IMR-90 (cell line): ENCODE measurements around the gene KIF22. TPM values are rescaled to one million over a fixed set of nuclear protein-coding genes. Genes with fewer than 3 reads are reported as not detected.

Experiments
- ATAC-seq: fragments of 200-7000 bp; cut with Tn5 transposase; 2 replicates; pipeline ENCODE4 v1.9.1; 2020; ENCODE audit warnings: low read depth, mild to moderate bottlenecking, moderate library complexity
- BruUV-seq: library from RNA; stranded (reverse); fragments of 400-500 nt; replicated peaks from 2 replicates; lab custom pipeline; 2021; lab: Mats Ljungman, UMichigan
- CTCF ChIA-PET: fragments of 300-600 bp; formaldehyde crosslinking; extraction: SDS; loops from one replicate; lab custom pipeline; 2021; ENCODE audit warnings: antibody characterized with exemption; lab: Yijun Ruan, JAX
- POLR2A ChIA-PET: fragments of 300-600 bp; sonication (Branson Sonifier 250); formaldehyde crosslinking; loops from one replicate; lab custom pipeline; 2022; ENCODE audit warnings: antibody characterized with exemption; ENCODE audit not compliant: unreplicated experiment; lab: Charles Lee
- DNase-seq: peaks from one replicate; pipeline ENCODE4 v3.0.0; 2013
- H2AFZ ChIP-seq: replicated peaks from 2 replicates; pipeline ENCODE3; 2013; ENCODE audit warnings: low read length, mild to moderate bottlenecking; ENCODE audit not compliant: poor library complexity
- H2AK5ac ChIP-seq: 2 replicates; pipeline ENCODE4 v1.6.1; 2013; ENCODE audit warnings: low read depth, low read length, inconsistent platforms
- H2AK9ac ChIP-seq: replicated peaks from 2 replicates; pipeline ENCODE3; 2013; ENCODE audit warnings: mild to moderate bottlenecking, low read depth, low read length, moderate library complexity; ENCODE audit not compliant: poor library complexity
- H2BK120ac ChIP-seq: 2 replicates; pipeline ENCODE4 v1.6.1; 2013; ENCODE audit warnings: low read depth, low read length, inconsistent platforms
- H2BK15ac ChIP-seq: 3 replicates; pipeline ENCODE4 v1.6.1; 2013; ENCODE audit warnings: low read depth, low read length, inconsistent platforms
- H2BK20ac ChIP-seq: 2 replicates; pipeline ENCODE4 v1.6.1; 2013; ENCODE audit warnings: low read depth, mild to moderate bottlenecking, inconsistent platforms, low read length, moderate library complexity
- H2BK5ac ChIP-seq: 2 replicates; pipeline ENCODE4 v1.6.1; 2013; ENCODE audit warnings: mild to moderate bottlenecking, low read depth, low read length, inconsistent platforms; ENCODE audit not compliant: poor library complexity, severe bottlenecking
- H3K14ac ChIP-seq: replicated peaks from 2 replicates; pipeline ENCODE4 v1.6.1; 2013; ENCODE audit warnings: low read depth, low read length, inconsistent platforms
- H3K18ac ChIP-seq: 2 replicates; pipeline ENCODE4 v1.6.1; 2013; ENCODE audit warnings: low read depth, low read length, control low read depth
- H3K23ac ChIP-seq: 2 replicates; pipeline ENCODE4 v1.6.1; 2013; ENCODE audit warnings: low read depth, low read length, inconsistent platforms
- H3K27ac ChIP-seq: 2 replicates; pipeline ENCODE4 v1.5.1; 2013; ENCODE audit warnings: mild to moderate bottlenecking, control low read depth, low read length; ENCODE audit not compliant: insufficient read depth
- H3K27me3 ChIP-seq: 2 replicates; pipeline ENCODE4 v1.6.1; 2013; ENCODE audit warnings: low read length; ENCODE audit not compliant: control insufficient read depth, insufficient read depth
- H3K36me3 ChIP-seq: 2 replicates; pipeline ENCODE4 v1.6.1; 2013; ENCODE audit warnings: low read length, mixed read lengths; ENCODE audit not compliant: control insufficient read depth, insufficient read depth
- H3K4ac ChIP-seq: 2 replicates; pipeline ENCODE4 v1.6.1; 2013; ENCODE audit warnings: low read depth, low read length, inconsistent platforms
- H3K4me1 ChIP-seq: 2 replicates; pipeline ENCODE4 v1.6.1; 2013; ENCODE audit warnings: low read length, mixed read lengths; ENCODE audit not compliant: control insufficient read depth, insufficient read depth
- H3K4me2 ChIP-seq: 2 replicates; pipeline ENCODE4 v1.6.1; 2013; ENCODE audit warnings: low read depth, mild to moderate bottlenecking, control low read depth, low read length, moderate library complexity
- H3K4me3 ChIP-seq: 2 replicates; pipeline ENCODE4 v1.5.1; 2013; ENCODE audit warnings: low read depth, mild to moderate bottlenecking, control low read depth, low read length, moderate library complexity; ENCODE audit not compliant: insufficient read depth
- H3K56ac ChIP-seq: 2 replicates; pipeline ENCODE4 v1.6.1; 2013; ENCODE audit warnings: low read length, inconsistent platforms; ENCODE audit not compliant: insufficient read depth; ENCODE audit errors: extremely low read depth
- H3K79me1 ChIP-seq, 2 experiments: 2 replicates each; pipeline ENCODE4 v1.6.1; 2013; ENCODE audit warnings: low read length in 2 of 2, inconsistent platforms in 1 of 2, low read depth in 1 of 2
- H3K9ac ChIP-seq: 2 replicates; pipeline ENCODE4 v1.6.1; 2013; ENCODE audit warnings: low read depth, low read length, control low read depth
- H3K9me1 ChIP-seq: 2 replicates; pipeline ENCODE4 v1.6.1; 2013; ENCODE audit warnings: low read length, inconsistent platforms; ENCODE audit not compliant: insufficient read depth
- H3K9me3 ChIP-seq: 2 replicates; pipeline ENCODE4 v1.6.1; 2013; ENCODE audit warnings: low read length; ENCODE audit not compliant: control insufficient read depth, insufficient read depth
- H4K20me1 ChIP-seq: 2 replicates; pipeline ENCODE4 v1.6.1; 2013; ENCODE audit warnings: low read length, inconsistent platforms; ENCODE audit not compliant: insufficient read depth
- H4K5ac ChIP-seq: 2 replicates; pipeline ENCODE4 v1.6.1; 2013; ENCODE audit warnings: mild to moderate bottlenecking, low read depth, low read length, control low read depth
- H4K8ac ChIP-seq, 2 experiments: 2 replicates each; pipeline ENCODE4 v1.6.1; 2013; ENCODE audit warnings: low read depth in 2 of 2, low read length in 2 of 2, control low read depth in 1 of 2, inconsistent platforms in 1 of 2
- H4K91ac ChIP-seq: 2 replicates; pipeline ENCODE4 v1.6.1; 2013; ENCODE audit warnings: low read depth, low read length, inconsistent platforms; ENCODE audit not compliant: insufficient read depth
- CEBPB ChIP-seq: IDR thresholded peaks from 2 replicates; pipeline ENCODE4 v1.6.1; 2012; ENCODE audit warnings: low read depth, low read length, improper control_type of control experiment
- CHD1 ChIP-seq: IDR thresholded peaks from 2 replicates; pipeline ENCODE4 v1.6.1; 2012; ENCODE audit warnings: low read depth, low read length, improper control_type of control experiment
- ELK1 ChIP-seq: fragments of 150-350 bp; IDR thresholded peaks from 2 replicates; pipeline ENCODE4 v1.6.1; 2016; ENCODE audit warnings: low read depth, mild to moderate bottlenecking, low read length, moderate library complexity, borderline replicate concordance
- FOS ChIP-seq: fragments of 150-350 bp; IDR thresholded peaks from 2 replicates; pipeline ENCODE4 v1.6.1; 2016; ENCODE audit warnings: low read depth, low read length
- MAFK ChIP-seq: IDR thresholded peaks from 2 replicates; pipeline ENCODE4 v1.6.1; 2012; ENCODE audit warnings: low read depth, low read length, improper control_type of control experiment
- MAZ ChIP-seq: IDR thresholded peaks from 2 replicates; pipeline ENCODE4 v1.6.1; 2012; ENCODE audit warnings: low read depth, mild to moderate bottlenecking, low read length, improper control_type of control experiment, moderate library complexity, borderline replicate concordance
- MXI1 ChIP-seq: IDR thresholded peaks from 2 replicates; pipeline ENCODE4 v1.6.1; 2012; ENCODE audit warnings: low read depth, mild to moderate bottlenecking, low read length, moderate library complexity, borderline replicate concordance
- NFE2L2 ChIP-seq: fragments of 150-350 bp; IDR thresholded peaks from 2 replicates; pipeline ENCODE4 v1.6.1; 2016; ENCODE audit warnings: low read depth, mild to moderate bottlenecking, low read length
- POLR2A ChIP-seq: IDR thresholded peaks from 2 replicates; pipeline ENCODE4 v1.6.1; 2012; ENCODE audit warnings: mild to moderate bottlenecking, low read depth, low read length
- RAD21 ChIP-seq: IDR thresholded peaks from 2 replicates; pipeline ENCODE4 v1.6.1; 2012; ENCODE audit warnings: low read length, improper control_type of control experiment
- RCOR1 ChIP-seq: IDR thresholded peaks from 2 replicates; pipeline ENCODE4 v1.6.1; 2012; ENCODE audit warnings: mild to moderate bottlenecking, low read length, improper control_type of control experiment; ENCODE audit not compliant: insufficient replicate concordance
- RFX5 ChIP-seq: IDR thresholded peaks from 2 replicates; pipeline ENCODE4 v1.8.0; 2012; ENCODE audit warnings: low read depth, mild to moderate bottlenecking, low read length, moderate library complexity
- SMC3 ChIP-seq: fragments of 150-350 bp; IDR thresholded peaks from 2 replicates; pipeline ENCODE4 v1.6.1; 2016; ENCODE audit warnings: low read depth, mild to moderate bottlenecking, antibody characterized with exemption, low read length, moderate library complexity
- USF2 ChIP-seq: fragments of 150-350 bp; IDR thresholded peaks from 2 replicates; pipeline ENCODE4 v1.6.1; 2017; ENCODE audit warnings: mild to moderate bottlenecking, antibody characterized with exemption, low read length, low read depth
- WGBS, 2 experiments: methylation state at CpG; one replicate each; pipeline versions ENCODE4 v1.1.5 to v1.1.7; 2013; ENCODE audit warnings: missing lambda C conversion rate in 2 of 2; ENCODE audit not compliant: insufficient read length in 1 of 2; ENCODE audit errors: extremely low coverage in 2 of 2; 5-methylcytosine and 5-hydroxymethylcytosine counted together
- dilution Hi-C: fragments of 300-500 bp; cut with HindIII; formaldehyde crosslinking; loops from one replicate; pipeline ENCODE4 v1.14.3; 2018; ENCODE audit warnings: low sequenced_read_pairs; ENCODE audit not compliant: unreplicated experiment
- in situ Hi-C: fragments of 300-500 bp; cut with MboI; formaldehyde crosslinking; loops from 3 replicates; pipeline ENCODE4 v1.14.3; 2019; ENCODE audit warnings: low sequenced_read_pairs, inconsistent platforms, mixed read lengths
- intact Hi-C: fragments of 100-400 bp; cut with micrococcal nuclease; formaldehyde crosslinking; loops from 2 replicates; pipeline ENCODE4 v1.10.0; 2022
- polyA plus RNA-seq, 3 experiments: library from polyadenylated mRNA; depleted of rRNA; stranded (reverse); fragments of >200 nt; gene quantifications; 2 replicates each; pipeline ENCODE4 v1.2.3, GENCODE V29; 2012; ENCODE audit warnings: low replicate concordance in 1 of 3
- total RNA-seq: library from RNA; depleted of rRNA; stranded (reverse); fragments of >200 nt; gene quantifications from 2 replicates; pipeline ENCODE4 v1.2.3, GENCODE V29; 2012
- TF ChIP-seq, protein P1 (sequence below): conservative IDR thresholded peaks from 2 replicates; pipeline ENCODE4 v1.5.1; 2012; ENCODE audit warnings: mild to moderate bottlenecking, low read depth, low read length, improper control_type of control experiment

Gene KIF22
- total and polyA plus RNA-seq, 2 of the 4 experiments (the other 2 are of a cell fraction) = 43.0 to 65.1 TPM

DNA sequence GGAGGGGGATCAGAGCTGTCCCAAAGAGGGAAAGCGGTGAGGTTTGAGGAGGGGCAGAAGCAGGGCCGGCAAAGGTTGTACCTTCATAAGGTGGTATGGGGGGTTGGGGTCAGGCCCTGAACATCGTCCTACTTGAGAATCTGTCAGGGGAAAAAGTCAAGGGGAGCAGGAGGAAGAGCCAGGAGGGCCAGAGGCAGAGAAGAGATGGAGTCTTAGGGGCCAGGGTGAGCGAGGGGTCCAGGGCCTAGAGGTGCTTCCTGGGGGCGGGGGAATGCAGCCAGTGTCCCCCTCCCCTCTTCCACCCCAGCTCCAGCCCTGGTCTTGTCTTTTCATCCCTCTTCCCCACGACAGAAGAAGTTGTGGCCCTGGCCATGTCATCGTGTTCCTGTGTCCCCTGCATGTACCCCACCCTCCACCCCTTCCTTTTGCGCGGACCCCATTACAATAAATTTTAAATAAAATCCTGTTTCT lies 20.2 kb downstream of the KIF22 start:
- Histone ChIP-seq H2BK20ac (no peak overlapping the region), H3K4me1 (peaks cover 27% of the 10 kb centered on the region), H3K4me2 (peak overlapping the region; percentile 28; the same call in 1 of the 2 replicates), H2AK5ac (peak overlapping the region; percentile 79), H2BK120ac (no peak overlapping the region), H3K4me3 (no peak overlapping the region), H3K9me3 (no peaks in the 10 kb centered on the region), H2AK9ac (peak overlapping the region; percentile 42), H3K14ac (no peak overlapping the region), H4K5ac (no peak overlapping the region), H3K79me1 (peaks cover 8 to 50% of the 10 kb centered on the region in 2 experiments; a peak in 3 of 4 replicates), H4K20me1 (peaks cover 30% of the 10 kb centered on the region), H4K8ac (peak overlapping the region in 1 of 2 experiments; percentile 34; a peak in 2 of 4 replicates), H3K4ac (peak overlapping the region; percentile 45; the same call in 1 of the 2 replicates), H3K27me3 (no peaks in the 10 kb centered on the region), H2AFZ (peak overlapping the region; percentile 5), H3K36me3 (peaks cover 12% of the 10 kb centered on the region), H3K9me1 (peaks cover 13% of the 10 kb centered on the region), H3K18ac (no peak overlapping the region), H3K56ac (no peak overlapping the region), H3K23ac (no peak overlapping the region; the same call in 1 of the 2 replicates), H3K27ac (peak overlapping the region; percentile 12; the same call in 1 of the 2 replicates), H4K91ac (no peak overlapping the region), H3K9ac (peak overlapping the region; percentile 35; the same call in 1 of the 2 replicates), H2BK15ac (peak overlapping the region; percentile 44; the same call in 1 of the 3 replicates), H2BK5ac (peak overlapping the region; percentile 61)
- 0% methylated on average over 4 of the region's 9 CpGs; no CpG with 5 or more reads in 1 of the 2 experiments for WGBS, 2 experiments
- ATAC-seq = no peak
- BruUV-seq = TSS peak; percentile 78
- POLR2A ChIA-PET = interaction anchor here (0.7 kb wide), 1 partner anchor 19 kb away, joined by 6 read pairs; no protein-coding TSS in a partner anchor
- DNase-seq = no peak
- in situ Hi-C loops = no loop called here
- CTCF ChIA-PET = interaction anchor here (1.4 kb wide), 1 partner anchor 22 kb away, joined by 3 read pairs; no protein-coding TSS in a partner anchor
- intact Hi-C loops = no loop called here
- dilution Hi-C loops = no loop called here
- TF ChIP-seq SMC3 (no peak), USF2 (no peak), CHD1 (no peak), RAD21 (no peak), MAZ (no peak), MAFK (no peak), CEBPB (no peak), NFE2L2 (no peak), RFX5 (no peak), MXI1 (no peak), POLR2A (no peak), FOS (no peak), RCOR1 (no peak), ELK1 (no peak)
- TF ChIP-seq, protein P1, sequence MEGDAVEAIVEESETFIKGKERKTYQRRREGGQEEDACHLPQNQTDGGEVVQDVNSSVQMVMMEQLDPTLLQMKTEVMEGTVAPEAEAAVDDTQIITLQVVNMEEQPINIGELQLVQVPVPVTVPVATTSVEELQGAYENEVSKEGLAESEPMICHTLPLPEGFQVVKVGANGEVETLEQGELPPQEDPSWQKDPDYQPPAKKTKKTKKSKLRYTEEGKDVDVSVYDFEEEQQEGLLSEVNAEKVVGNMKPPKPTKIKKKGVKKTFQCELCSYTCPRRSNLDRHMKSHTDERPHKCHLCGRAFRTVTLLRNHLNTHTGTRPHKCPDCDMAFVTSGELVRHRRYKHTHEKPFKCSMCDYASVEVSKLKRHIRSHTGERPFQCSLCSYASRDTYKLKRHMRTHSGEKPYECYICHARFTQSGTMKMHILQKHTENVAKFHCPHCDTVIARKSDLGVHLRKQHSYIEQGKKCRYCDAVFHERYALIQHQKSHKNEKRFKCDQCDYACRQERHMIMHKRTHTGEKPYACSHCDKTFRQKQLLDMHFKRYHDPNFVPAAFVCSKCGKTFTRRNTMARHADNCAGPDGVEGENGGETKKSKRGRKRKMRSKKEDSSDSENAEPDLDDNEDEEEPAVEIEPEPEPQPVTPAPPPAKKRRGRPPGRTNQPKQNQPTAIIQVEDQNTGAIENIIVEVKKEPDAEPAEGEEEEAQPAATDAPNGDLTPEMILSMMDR = no peak
